HL-60 (cell line): ENCODE measurements around the gene GSTT2.
"Not testable (repeated sequence)": the region's sequence is repeated elsewhere in the genome, so short reads cannot be mapped to it uniquely, and the experiment has no call there.

Experiments used
- GABPA ChIP-seq: IDR thresholded peaks from 2 replicates; pipeline ENCODE4 v1.6.1; 2012; ENCODE audit warnings: low read depth
- POLR2AphosphoS5 ChIP-seq: IDR thresholded peaks from 2 replicates; pipeline ENCODE4 v1.6.1; 2012; ENCODE audit warnings: low read depth
- TF ChIP-seq, protein P1 (sequence below): IDR thresholded peaks from one replicate; pipeline ENCODE4 v1.5.1; 2011; ENCODE audit warnings: low read length, control low read depth, inconsistent platforms; ENCODE audit not compliant: insufficient read depth
- TF ChIP-seq, protein P2 (sequence below): IDR thresholded peaks from 2 replicates; pipeline ENCODE4 v1.6.1; 2012; ENCODE audit warnings: low read depth; ENCODE audit not compliant: insufficient replicate concordance

DNA sequence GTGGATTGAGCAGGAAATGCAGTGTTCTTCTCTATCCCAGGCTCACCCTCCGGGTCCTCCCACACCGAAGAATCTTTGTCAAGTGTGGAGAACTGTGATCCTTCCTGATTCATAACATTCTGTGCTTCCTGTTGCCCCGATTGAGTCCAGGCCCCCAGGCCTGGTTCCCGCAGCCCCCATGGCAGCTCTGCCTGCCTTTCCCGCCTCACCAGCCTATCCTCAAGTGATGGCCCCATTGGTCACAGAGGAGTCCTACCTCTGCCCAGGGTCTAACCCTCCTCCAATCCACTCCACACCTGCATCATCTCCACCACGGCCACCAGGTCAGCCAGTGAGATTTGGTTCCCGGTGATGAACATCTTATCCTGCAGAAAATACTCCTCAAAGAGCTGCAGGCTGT, 19.8 kb downstream of the GSTT2 start:
- TF ChIP-seq, protein P1, sequence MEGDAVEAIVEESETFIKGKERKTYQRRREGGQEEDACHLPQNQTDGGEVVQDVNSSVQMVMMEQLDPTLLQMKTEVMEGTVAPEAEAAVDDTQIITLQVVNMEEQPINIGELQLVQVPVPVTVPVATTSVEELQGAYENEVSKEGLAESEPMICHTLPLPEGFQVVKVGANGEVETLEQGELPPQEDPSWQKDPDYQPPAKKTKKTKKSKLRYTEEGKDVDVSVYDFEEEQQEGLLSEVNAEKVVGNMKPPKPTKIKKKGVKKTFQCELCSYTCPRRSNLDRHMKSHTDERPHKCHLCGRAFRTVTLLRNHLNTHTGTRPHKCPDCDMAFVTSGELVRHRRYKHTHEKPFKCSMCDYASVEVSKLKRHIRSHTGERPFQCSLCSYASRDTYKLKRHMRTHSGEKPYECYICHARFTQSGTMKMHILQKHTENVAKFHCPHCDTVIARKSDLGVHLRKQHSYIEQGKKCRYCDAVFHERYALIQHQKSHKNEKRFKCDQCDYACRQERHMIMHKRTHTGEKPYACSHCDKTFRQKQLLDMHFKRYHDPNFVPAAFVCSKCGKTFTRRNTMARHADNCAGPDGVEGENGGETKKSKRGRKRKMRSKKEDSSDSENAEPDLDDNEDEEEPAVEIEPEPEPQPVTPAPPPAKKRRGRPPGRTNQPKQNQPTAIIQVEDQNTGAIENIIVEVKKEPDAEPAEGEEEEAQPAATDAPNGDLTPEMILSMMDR = not testable (repeated sequence)
- not testable (repeated sequence) for TF ChIP-seq POLR2AphosphoS5, GABPA
- TF ChIP-seq, protein P2, sequence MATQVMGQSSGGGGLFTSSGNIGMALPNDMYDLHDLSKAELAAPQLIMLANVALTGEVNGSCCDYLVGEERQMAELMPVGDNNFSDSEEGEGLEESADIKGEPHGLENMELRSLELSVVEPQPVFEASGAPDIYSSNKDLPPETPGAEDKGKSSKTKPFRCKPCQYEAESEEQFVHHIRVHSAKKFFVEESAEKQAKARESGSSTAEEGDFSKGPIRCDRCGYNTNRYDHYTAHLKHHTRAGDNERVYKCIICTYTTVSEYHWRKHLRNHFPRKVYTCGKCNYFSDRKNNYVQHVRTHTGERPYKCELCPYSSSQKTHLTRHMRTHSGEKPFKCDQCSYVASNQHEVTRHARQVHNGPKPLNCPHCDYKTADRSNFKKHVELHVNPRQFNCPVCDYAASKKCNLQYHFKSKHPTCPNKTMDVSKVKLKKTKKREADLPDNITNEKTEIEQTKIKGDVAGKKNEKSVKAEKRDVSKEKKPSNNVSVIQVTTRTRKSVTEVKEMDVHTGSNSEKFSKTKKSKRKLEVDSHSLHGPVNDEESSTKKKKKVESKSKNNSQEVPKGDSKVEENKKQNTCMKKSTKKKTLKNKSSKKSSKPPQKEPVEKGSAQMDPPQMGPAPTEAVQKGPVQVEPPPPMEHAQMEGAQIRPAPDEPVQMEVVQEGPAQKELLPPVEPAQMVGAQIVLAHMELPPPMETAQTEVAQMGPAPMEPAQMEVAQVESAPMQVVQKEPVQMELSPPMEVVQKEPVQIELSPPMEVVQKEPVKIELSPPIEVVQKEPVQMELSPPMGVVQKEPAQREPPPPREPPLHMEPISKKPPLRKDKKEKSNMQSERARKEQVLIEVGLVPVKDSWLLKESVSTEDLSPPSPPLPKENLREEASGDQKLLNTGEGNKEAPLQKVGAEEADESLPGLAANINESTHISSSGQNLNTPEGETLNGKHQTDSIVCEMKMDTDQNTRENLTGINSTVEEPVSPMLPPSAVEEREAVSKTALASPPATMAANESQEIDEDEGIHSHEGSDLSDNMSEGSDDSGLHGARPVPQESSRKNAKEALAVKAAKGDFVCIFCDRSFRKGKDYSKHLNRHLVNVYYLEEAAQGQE = not testable (repeated sequence)
